Thyroid gland (tissue), 4 donors: Measurements from ENCODE around the gene RTRAF. TPM values are rescaled to one million over a fixed set of nuclear protein-coding genes. Genes with fewer than 3 reads are reported as not detected.

ENCODE experiments used
- DNase-seq, 2 donors: peaks; one replicate each; pipeline ENCODE4 v3.0.0-alpha.2; 2019
- H3K27ac ChIP-seq, 3 donors: fragments of 200-600 bp; sonication (generic); 1 replicate in 2 of 3; 2 replicates in 1 of 3; pipeline ENCODE4 v1.5.1; 2016 to 2019; ENCODE audit warnings: mild to moderate bottlenecking in 1 of 3, moderate library complexity in 1 of 3
- H3K27me3 ChIP-seq: fragments of 200-600 bp; sonication (generic); one replicate; pipeline ENCODE4 v1.5.1; 2019
- H3K36me3 ChIP-seq, 2 donors: fragments of 200-600 bp; sonication (generic); one replicate each; pipeline ENCODE4 v1.5.1; 2016 to 2019
- H3K4me1 ChIP-seq, 2 donors: fragments of 200-600 bp; sonication (generic); one replicate each; pipeline ENCODE4 v1.5.1; 2017 to 2019
- H3K4me3 ChIP-seq, 3 donors: fragments of 200-600 bp; sonication (generic); replicated peaks in 1 of 3; 1 replicate in 2 of 3; 2 replicates in 1 of 3; pipeline ENCODE4 v1.5.1; 2016; ENCODE audit warnings: mild to moderate bottlenecking in 1 of 3
- H3K9me3 ChIP-seq: fragments of 200-600 bp; sonication (generic); one replicate; pipeline ENCODE4 v1.5.1; 2017
- CTCF ChIP-seq, 6 experiments: fragments of 200-600 bp in 3 of 6; fragments of 450-650 bp in 3 of 6; sonication (generic) in 3 of 6; IDR thresholded peaks; one replicate each; pipeline ENCODE4 v1.5.1; 2016 to 2019; ENCODE audit warnings: antibody characterized with exemption in 6 of 6, mild to moderate bottlenecking in 2 of 6, inconsistent platforms in 1 of 6, moderate library complexity in 1 of 6
- POLR2A ChIP-seq, 2 donors: fragments of 450-650 bp; IDR thresholded peaks; one replicate each; pipeline ENCODE4 v1.6.1; 2017; ENCODE audit warnings: antibody characterized with exemption in 2 of 2, mild to moderate bottlenecking in 2 of 2, moderate library complexity in 1 of 2
- WGBS, 2 donors: methylation state at CpG; one replicate each; pipeline ENCODE4 v1.1.5; 2017; 5-methylcytosine and 5-hydroxymethylcytosine counted together
- intact Hi-C: fragments of 100-400 bp; cut with DNase I; formaldehyde crosslinking; loops from one replicate; pipeline ENCODE4 v1.15.1; 2023
- total RNA-seq, 4 donors: library from RNA; depleted of rRNA; stranded (reverse); fragments of >200 nt; gene quantifications; one replicate each; pipeline ENCODE4 v1.2.3, GENCODE V29; 2016

The RTRAF gene
- total RNA-seq, 4 donors from 2014 or later: 42.9 to 84.2 (median 51.6) TPM

- no peaks in the 10 kb centered on the region for H3K4me1 ChIP-seq
- DNase-seq: no peak
- WGBS, 2 donors: 90 to 93% methylated on average over 2 of the region's 2 CpGs
- H3K27me3 ChIP-seq: no peaks in the 10 kb centered on the region
- H3K9me3 ChIP-seq: no peaks in the 10 kb centered on the region
- TF ChIP-seq CTCF (IDR thresholded peaks at IDR 0.05): no peak
- no peak for TF ChIP-seq POLR2A (IDR thresholded peaks at IDR 0.05)
- no peaks in the 10 kb centered on the region for H3K36me3 ChIP-seq
- intact Hi-C loops: no loop called here
- no peak overlapping the region for H3K27ac ChIP-seq
- H3K4me3 ChIP-seq: no peak overlapping the region
These were observed 35.3 kb upstream of the RTRAF start for GRCh38 chr14:51954031-51954430.

- no peak for DNase-seq
- WGBS, 2 donors: 92 to 99% methylated on average over 3 of the region's 3 CpGs
- no peaks in the 10 kb centered on the region for H3K4me1 ChIP-seq
- H3K4me3 ChIP-seq: no peak overlapping the region
- intact Hi-C loops: no loop called here
- no peak for TF ChIP-seq POLR2A (IDR thresholded peaks at IDR 0.05)
- no peak for TF ChIP-seq CTCF (IDR thresholded peaks at IDR 0.05)
- H3K9me3 ChIP-seq: no peaks in the 10 kb centered on the region
- H3K27ac ChIP-seq: no peak overlapping the region
- no peaks in the 10 kb centered on the region for H3K27me3 ChIP-seq
- H3K36me3 ChIP-seq: no peaks in the 10 kb centered on the region
These were observed 34.7 kb upstream of the RTRAF start for GRCh38 chr14:51954657-51955056.

- no peak overlapping the region for H3K27ac ChIP-seq
- no peaks in the 10 kb centered on the region for H3K9me3 ChIP-seq
- no peaks in the 10 kb centered on the region for H3K36me3 ChIP-seq
- DNase-seq: no peak
- TF ChIP-seq CTCF (IDR thresholded peaks at IDR 0.05): no peak
- no peak for TF ChIP-seq POLR2A (IDR thresholded peaks at IDR 0.05)
- intact Hi-C loops: no loop called here
- 58 to 63% methylated on average over 2 of the region's 2 CpGs for WGBS, 2 donors
- H3K27me3 ChIP-seq: no peaks in the 10 kb centered on the region
- H3K4me3 ChIP-seq: no peak overlapping the region
- no peaks in the 10 kb centered on the region for H3K4me1 ChIP-seq
These were observed 31.4 kb upstream of the RTRAF start for GRCh38 chr14:51957950-51958349.

GRCh38 chr14:51959928-51960327 is 29.4 kb upstream of the RTRAF start:
- intact Hi-C loops: no loop called here
- no peak overlapping the region for H3K4me3 ChIP-seq
- WGBS, 2 donors: 93 to 96% methylated on average over 1 of the region's 1 CpG
- no peaks in the 10 kb centered on the region for H3K36me3 ChIP-seq
- no peaks in the 10 kb centered on the region for H3K9me3 ChIP-seq
- H3K27ac ChIP-seq: no peak overlapping the region
- H3K27me3 ChIP-seq: no peaks in the 10 kb centered on the region
- DNase-seq: no peak
- no peaks in the 10 kb centered on the region for H3K4me1 ChIP-seq
- TF ChIP-seq CTCF (IDR thresholded peaks at IDR 0.05): no peak
- no peak for TF ChIP-seq POLR2A (IDR thresholded peaks at IDR 0.05)

GRCh38 chr14:51960866-51961265 is 28.5 kb upstream of the RTRAF start:
- H3K27ac ChIP-seq: no peak overlapping the region
- H3K27me3 ChIP-seq: no peaks in the 10 kb centered on the region
- no peaks in the 10 kb centered on the region for H3K9me3 ChIP-seq
- TF ChIP-seq CTCF (IDR thresholded peaks at IDR 0.05) (no peak), POLR2A (IDR thresholded peaks at IDR 0.05) (no peak)
- H3K4me1 ChIP-seq: no peaks in the 10 kb centered on the region
- H3K36me3 ChIP-seq: no peaks in the 10 kb centered on the region
- no peak for DNase-seq
- H3K4me3 ChIP-seq: no peak overlapping the region
- intact Hi-C loops: no loop called here
